IMR-90 (cell line): Measurements from ENCODE around the gene NAV2. TPM values are rescaled to one million over a fixed set of nuclear protein-coding genes. Genes with fewer than 3 reads are reported as not detected.

Source experiments
- ATAC-seq: fragments of 200-7000 bp; cut with Tn5 transposase; 2 replicates; pipeline ENCODE4 v1.9.1; 2020; ENCODE audit warnings: low read depth, mild to moderate bottlenecking, moderate library complexity
- BruUV-seq: library from RNA; stranded (reverse); fragments of 400-500 nt; replicated peaks from 2 replicates; lab custom pipeline; 2021; lab: Mats Ljungman, UMichigan
- CTCF ChIA-PET: fragments of 300-600 bp; formaldehyde crosslinking; extraction: SDS; loops from one replicate; lab custom pipeline; 2021; ENCODE audit warnings: antibody characterized with exemption; lab: Yijun Ruan, JAX
- POLR2A ChIA-PET: fragments of 300-600 bp; sonication (Branson Sonifier 250); formaldehyde crosslinking; loops from one replicate; lab custom pipeline; 2022; ENCODE audit warnings: antibody characterized with exemption; ENCODE audit not compliant: unreplicated experiment; lab: Charles Lee
- DNase-seq: peaks from one replicate; pipeline ENCODE4 v3.0.0; 2013
- H2AFZ ChIP-seq: replicated peaks from 2 replicates; pipeline ENCODE3; 2013; ENCODE audit warnings: low read length, mild to moderate bottlenecking; ENCODE audit not compliant: poor library complexity
- H2AK5ac ChIP-seq: 2 replicates; pipeline ENCODE4 v1.6.1; 2013; ENCODE audit warnings: low read depth, low read length, inconsistent platforms
- H2AK9ac ChIP-seq: replicated peaks from 2 replicates; pipeline ENCODE3; 2013; ENCODE audit warnings: mild to moderate bottlenecking, low read depth, low read length, moderate library complexity; ENCODE audit not compliant: poor library complexity
- H2BK120ac ChIP-seq: 2 replicates; pipeline ENCODE4 v1.6.1; 2013; ENCODE audit warnings: low read depth, low read length, inconsistent platforms
- H2BK15ac ChIP-seq: 3 replicates; pipeline ENCODE4 v1.6.1; 2013; ENCODE audit warnings: low read depth, low read length, inconsistent platforms
- H2BK20ac ChIP-seq: 2 replicates; pipeline ENCODE4 v1.6.1; 2013; ENCODE audit warnings: low read depth, mild to moderate bottlenecking, inconsistent platforms, low read length, moderate library complexity
- H2BK5ac ChIP-seq: 2 replicates; pipeline ENCODE4 v1.6.1; 2013; ENCODE audit warnings: mild to moderate bottlenecking, low read depth, low read length, inconsistent platforms; ENCODE audit not compliant: poor library complexity, severe bottlenecking
- H3K14ac ChIP-seq: replicated peaks from 2 replicates; pipeline ENCODE4 v1.6.1; 2013; ENCODE audit warnings: low read depth, low read length, inconsistent platforms
- H3K18ac ChIP-seq: 2 replicates; pipeline ENCODE4 v1.6.1; 2013; ENCODE audit warnings: low read depth, low read length, control low read depth
- H3K23ac ChIP-seq: 2 replicates; pipeline ENCODE4 v1.6.1; 2013; ENCODE audit warnings: low read depth, low read length, inconsistent platforms
- H3K27ac ChIP-seq: 2 replicates; pipeline ENCODE4 v1.5.1; 2013; ENCODE audit warnings: mild to moderate bottlenecking, control low read depth, low read length; ENCODE audit not compliant: insufficient read depth
- H3K27me3 ChIP-seq: 2 replicates; pipeline ENCODE4 v1.6.1; 2013; ENCODE audit warnings: low read length; ENCODE audit not compliant: control insufficient read depth, insufficient read depth
- H3K36me3 ChIP-seq: 2 replicates; pipeline ENCODE4 v1.6.1; 2013; ENCODE audit warnings: low read length, mixed read lengths; ENCODE audit not compliant: control insufficient read depth, insufficient read depth
- H3K4ac ChIP-seq: 2 replicates; pipeline ENCODE4 v1.6.1; 2013; ENCODE audit warnings: low read depth, low read length, inconsistent platforms
- H3K4me1 ChIP-seq: 2 replicates; pipeline ENCODE4 v1.6.1; 2013; ENCODE audit warnings: low read length, mixed read lengths; ENCODE audit not compliant: control insufficient read depth, insufficient read depth
- H3K4me2 ChIP-seq: 2 replicates; pipeline ENCODE4 v1.6.1; 2013; ENCODE audit warnings: low read depth, mild to moderate bottlenecking, control low read depth, low read length, moderate library complexity
- H3K4me3 ChIP-seq: 2 replicates; pipeline ENCODE4 v1.5.1; 2013; ENCODE audit warnings: low read depth, mild to moderate bottlenecking, control low read depth, low read length, moderate library complexity; ENCODE audit not compliant: insufficient read depth
- H3K56ac ChIP-seq: 2 replicates; pipeline ENCODE4 v1.6.1; 2013; ENCODE audit warnings: low read length, inconsistent platforms; ENCODE audit not compliant: insufficient read depth; ENCODE audit errors: extremely low read depth
- H3K79me1 ChIP-seq, 2 experiments: 2 replicates each; pipeline ENCODE4 v1.6.1; 2013; ENCODE audit warnings: low read length in 2 of 2, inconsistent platforms in 1 of 2, low read depth in 1 of 2
- H3K9ac ChIP-seq: 2 replicates; pipeline ENCODE4 v1.6.1; 2013; ENCODE audit warnings: low read depth, low read length, control low read depth
- H3K9me1 ChIP-seq: 2 replicates; pipeline ENCODE4 v1.6.1; 2013; ENCODE audit warnings: low read length, inconsistent platforms; ENCODE audit not compliant: insufficient read depth
- H3K9me3 ChIP-seq: 2 replicates; pipeline ENCODE4 v1.6.1; 2013; ENCODE audit warnings: low read length; ENCODE audit not compliant: control insufficient read depth, insufficient read depth
- H4K20me1 ChIP-seq: 2 replicates; pipeline ENCODE4 v1.6.1; 2013; ENCODE audit warnings: low read length, inconsistent platforms; ENCODE audit not compliant: insufficient read depth
- H4K5ac ChIP-seq: 2 replicates; pipeline ENCODE4 v1.6.1; 2013; ENCODE audit warnings: mild to moderate bottlenecking, low read depth, low read length, control low read depth
- H4K8ac ChIP-seq, 2 experiments: 2 replicates each; pipeline ENCODE4 v1.6.1; 2013; ENCODE audit warnings: low read depth in 2 of 2, low read length in 2 of 2, control low read depth in 1 of 2, inconsistent platforms in 1 of 2
- H4K91ac ChIP-seq: 2 replicates; pipeline ENCODE4 v1.6.1; 2013; ENCODE audit warnings: low read depth, low read length, inconsistent platforms; ENCODE audit not compliant: insufficient read depth
- BHLHE40 ChIP-seq: fragments of 150-350 bp; IDR thresholded peaks from 2 replicates; pipeline ENCODE4 v1.6.1; 2016; ENCODE audit warnings: mild to moderate bottlenecking, low read depth, low read length
- CEBPB ChIP-seq: IDR thresholded peaks from 2 replicates; pipeline ENCODE4 v1.6.1; 2012; ENCODE audit warnings: low read depth, low read length, improper control_type of control experiment
- CHD1 ChIP-seq: IDR thresholded peaks from 2 replicates; pipeline ENCODE4 v1.6.1; 2012; ENCODE audit warnings: low read depth, low read length, improper control_type of control experiment
- CTCF ChIP-seq: conservative IDR thresholded peaks from 2 replicates; pipeline ENCODE4 v1.5.1; 2012; ENCODE audit warnings: mild to moderate bottlenecking, low read depth, low read length, improper control_type of control experiment
- ELK1 ChIP-seq: fragments of 150-350 bp; IDR thresholded peaks from 2 replicates; pipeline ENCODE4 v1.6.1; 2016; ENCODE audit warnings: low read depth, mild to moderate bottlenecking, low read length, moderate library complexity, borderline replicate concordance
- FOS ChIP-seq: fragments of 150-350 bp; IDR thresholded peaks from 2 replicates; pipeline ENCODE4 v1.6.1; 2016; ENCODE audit warnings: low read depth, low read length
- MAFK ChIP-seq: IDR thresholded peaks from 2 replicates; pipeline ENCODE4 v1.6.1; 2012; ENCODE audit warnings: low read depth, low read length, improper control_type of control experiment
- MAZ ChIP-seq: IDR thresholded peaks from 2 replicates; pipeline ENCODE4 v1.6.1; 2012; ENCODE audit warnings: low read depth, mild to moderate bottlenecking, low read length, improper control_type of control experiment, moderate library complexity, borderline replicate concordance
- MXI1 ChIP-seq: IDR thresholded peaks from 2 replicates; pipeline ENCODE4 v1.6.1; 2012; ENCODE audit warnings: low read depth, mild to moderate bottlenecking, low read length, moderate library complexity, borderline replicate concordance
- NFE2L2 ChIP-seq: fragments of 150-350 bp; IDR thresholded peaks from 2 replicates; pipeline ENCODE4 v1.6.1; 2016; ENCODE audit warnings: low read depth, mild to moderate bottlenecking, low read length
- POLR2A ChIP-seq: IDR thresholded peaks from 2 replicates; pipeline ENCODE4 v1.6.1; 2012; ENCODE audit warnings: mild to moderate bottlenecking, low read depth, low read length
- RAD21 ChIP-seq: IDR thresholded peaks from 2 replicates; pipeline ENCODE4 v1.6.1; 2012; ENCODE audit warnings: low read length, improper control_type of control experiment
- RCOR1 ChIP-seq: IDR thresholded peaks from 2 replicates; pipeline ENCODE4 v1.6.1; 2012; ENCODE audit warnings: mild to moderate bottlenecking, low read length, improper control_type of control experiment; ENCODE audit not compliant: insufficient replicate concordance
- RFX5 ChIP-seq: IDR thresholded peaks from 2 replicates; pipeline ENCODE4 v1.8.0; 2012; ENCODE audit warnings: low read depth, mild to moderate bottlenecking, low read length, moderate library complexity
- SMC3 ChIP-seq: fragments of 150-350 bp; IDR thresholded peaks from 2 replicates; pipeline ENCODE4 v1.6.1; 2016; ENCODE audit warnings: low read depth, mild to moderate bottlenecking, antibody characterized with exemption, low read length, moderate library complexity
- USF2 ChIP-seq: fragments of 150-350 bp; IDR thresholded peaks from 2 replicates; pipeline ENCODE4 v1.6.1; 2017; ENCODE audit warnings: mild to moderate bottlenecking, antibody characterized with exemption, low read length, low read depth
- whole genome bisulfite sequencing, 2 experiments: methylation state at CpG; one replicate each; pipeline versions ENCODE4 v1.1.5 to v1.1.7; 2013; ENCODE audit warnings: missing lambda C conversion rate in 2 of 2; ENCODE audit not compliant: insufficient read length in 1 of 2; ENCODE audit errors: extremely low coverage in 2 of 2; 5-methylcytosine and 5-hydroxymethylcytosine counted together
- dilution Hi-C: fragments of 300-500 bp; cut with HindIII; formaldehyde crosslinking; loops from one replicate; pipeline ENCODE4 v1.14.3; 2018; ENCODE audit warnings: low sequenced_read_pairs; ENCODE audit not compliant: unreplicated experiment
- in situ Hi-C: fragments of 300-500 bp; cut with MboI; formaldehyde crosslinking; loops from 3 replicates; pipeline ENCODE4 v1.14.3; 2019; ENCODE audit warnings: low sequenced_read_pairs, inconsistent platforms, mixed read lengths
- intact Hi-C: fragments of 100-400 bp; cut with micrococcal nuclease; formaldehyde crosslinking; loops from 2 replicates; pipeline ENCODE4 v1.10.0; 2022
- polyA plus RNA-seq, 3 experiments: library from polyadenylated mRNA; depleted of rRNA; stranded (reverse); fragments of >200 nt; gene quantifications; 2 replicates each; pipeline ENCODE4 v1.2.3, GENCODE V29; 2012; ENCODE audit warnings: low replicate concordance in 1 of 3
- total RNA-seq: library from RNA; depleted of rRNA; stranded (reverse); fragments of >200 nt; gene quantifications from 2 replicates; pipeline ENCODE4 v1.2.3, GENCODE V29; 2012

NAV2 gene
- total and polyA plus RNA-seq, 2 of the 4 experiments (the other 2 are of a cell fraction) = 4.5 to 12.6 TPM

- no peak overlapping the region for H3K4me2 ChIP-seq
- no peak overlapping the region for H3K4me3 ChIP-seq
- TF ChIP-seq CTCF = no peak
- no peak for TF ChIP-seq CEBPB
- no peak for TF ChIP-seq RFX5
- no peak for TF ChIP-seq BHLHE40
- TF ChIP-seq POLR2A = no peak
- no peak for TF ChIP-seq RAD21
- TF ChIP-seq SMC3 = no peak
- TF ChIP-seq NFE2L2 = no peak
- no peak for TF ChIP-seq MXI1
- TF ChIP-seq MAZ = no peak
- TF ChIP-seq MAFK = no peak
- TF ChIP-seq RCOR1 = no peak
- TF ChIP-seq FOS = no peak
- no peak for TF ChIP-seq CHD1
- TF ChIP-seq ELK1 = no peak
- no peak for TF ChIP-seq USF2
- H3K18ac ChIP-seq = no peak overlapping the region
- ChIA-PET CTCF (no interaction called here), POLR2A (no interaction called here)
- H3K23ac ChIP-seq = no peak overlapping the region
- ATAC-seq = no peak
- no peak overlapping the region for H2BK5ac ChIP-seq
- no peak overlapping the region for H2BK15ac ChIP-seq
- peaks cover 11% of the 10 kb centered on the region for H3K4me1 ChIP-seq
- H2BK120ac ChIP-seq = no peak overlapping the region
- H4K8ac ChIP-seq = no peak overlapping the region
- H2BK20ac ChIP-seq = peak overlapping the region; percentile 9; the same call in 1 of the 2 replicates
- no peaks in the 10 kb centered on the region for H3K27me3 ChIP-seq
- H4K5ac ChIP-seq = no peak overlapping the region
- DNase-seq = no peak
- in situ Hi-C loops (no loop called here), intact Hi-C loops (no loop called here), dilution Hi-C loops (no loop called here)
- H2AFZ ChIP-seq = no peak overlapping the region
- no peak overlapping the region for H2AK5ac ChIP-seq
- H2AK9ac ChIP-seq = no peak overlapping the region
- no peak overlapping the region for H3K9ac ChIP-seq
- H3K9me1 ChIP-seq = peaks cover 10% of the 10 kb centered on the region; the same call in 1 of the 2 replicates
- no TSS peak for BruUV-seq
- WGBS, 2 experiments = 89% methylated on average over 3 of the region's 5 CpGs; no CpG with 5 or more reads in 1 of the 2 experiments
- H3K14ac ChIP-seq = no peak overlapping the region
- peaks cover 14% of the 10 kb centered on the region; the same call in 1 of the 2 replicates for H4K20me1 ChIP-seq
- H3K56ac ChIP-seq = no peak overlapping the region
- H3K9me3 ChIP-seq = no peaks in the 10 kb centered on the region
- peaks cover 17 to 28% of the 10 kb centered on the region in 2 experiments for H3K79me1 ChIP-seq
- no peak overlapping the region for H3K27ac ChIP-seq
- peak overlapping the region; percentile 8; the same call in 1 of the 2 replicates for H3K4ac ChIP-seq
- peak overlapping the region; percentile 34; the same call in 1 of the 2 replicates for H4K91ac ChIP-seq
- H3K36me3 ChIP-seq = 0 out of 2 replicates have a peak, but pooled peaks cover 2% of the 10 kb centered on the region
These were observed 283.9 kb downstream of the NAV2 start for GRCh38 chr11:19996571-19996970.
